Mesenchymal stem cell (in vitro differentiated cells and primary cell): ENCODE data around the gene PARD3B.

Source experiments
- DNase-seq: peaks from one replicate; pipeline ENCODE4 v3.0.0-alpha.2; 2013
- H2AFZ ChIP-seq: one replicate; pipeline ENCODE4 v1.6.1; 2013; ENCODE audit warnings: low read depth, mild to moderate bottlenecking, control low read depth, inconsistent platforms, low read length, moderate library complexity
- H2AK5ac ChIP-seq: 2 replicates; pipeline ENCODE4 v1.6.1; 2013; ENCODE audit warnings: low read length, moderate library complexity, mild to moderate bottlenecking, inconsistent platforms; ENCODE audit not compliant: severe bottlenecking
- H2BK120ac ChIP-seq: one replicate; pipeline ENCODE4 v1.6.1; 2013; ENCODE audit warnings: low read depth, mild to moderate bottlenecking, inconsistent platforms, low read length, moderate library complexity
- H2BK12ac ChIP-seq, 2 experiments: one replicate each; pipeline ENCODE4 v1.6.1; 2013; ENCODE audit warnings: inconsistent platforms in 2 of 2, low read length in 2 of 2, mild to moderate bottlenecking in 2 of 2, moderate library complexity in 2 of 2, control low read depth in 1 of 2
- H2BK15ac ChIP-seq: one replicate; pipeline ENCODE4 v1.6.1; 2013; ENCODE audit warnings: mild to moderate bottlenecking, low read depth, inconsistent platforms; ENCODE audit not compliant: poor library complexity, severe bottlenecking
- H2BK5ac ChIP-seq: 2 replicates; pipeline ENCODE4 v1.6.1; 2013; ENCODE audit warnings: low read depth, mild to moderate bottlenecking, low read length, control low read depth, inconsistent platforms; ENCODE audit not compliant: poor library complexity, severe bottlenecking
- H3K14ac ChIP-seq, 2 experiments: one replicate each; pipeline ENCODE4 v1.6.1; 2013; ENCODE audit warnings: inconsistent platforms in 2 of 2, low read length in 2 of 2, control low read depth in 1 of 2, mild to moderate bottlenecking in 1 of 2, moderate library complexity in 1 of 2
- H3K18ac ChIP-seq, 2 experiments: one replicate each; pipeline ENCODE4 v1.6.1; 2013; ENCODE audit warnings: inconsistent platforms in 2 of 2, low read length in 2 of 2, control low read depth in 1 of 2, low read depth in 1 of 2, mild to moderate bottlenecking in 1 of 2
- H3K23ac ChIP-seq, 2 experiments: one replicate each; pipeline ENCODE4 v1.6.1; 2013; ENCODE audit warnings: inconsistent platforms in 2 of 2, low read length in 2 of 2, mild to moderate bottlenecking in 2 of 2, moderate library complexity in 2 of 2, control low read depth in 1 of 2
- H3K27ac ChIP-seq: 2 replicates; pipeline ENCODE4 v1.5.1; 2013; ENCODE audit warnings: mild to moderate bottlenecking, moderate library complexity, low read length, control low read depth, inconsistent platforms; ENCODE audit not compliant: poor library complexity, severe bottlenecking
- H3K27me3 ChIP-seq, 2 experiments: 2 replicates each; pipeline versions ENCODE4 v1.6.1 to v1.7.0; 2013; ENCODE audit warnings: low read length in 2 of 2, mild to moderate bottlenecking in 2 of 2, moderate library complexity in 2 of 2, control low read depth in 1 of 2, inconsistent platforms in 1 of 2; ENCODE audit not compliant: control insufficient read depth in 1 of 2, insufficient read depth in 1 of 2
- H3K36me3 ChIP-seq, 2 experiments: 2 replicates each; pipeline versions ENCODE4 v1.6.1 to v1.7.0; 2013; ENCODE audit warnings: low read length in 2 of 2, control low read depth in 1 of 2, inconsistent platforms in 1 of 2, low read depth in 1 of 2, mild to moderate bottlenecking in 1 of 2; ENCODE audit not compliant: insufficient read depth in 2 of 2, control insufficient read depth in 1 of 2
- H3K4ac ChIP-seq, 2 experiments: one replicate each; pipeline ENCODE4 v1.6.1; 2013; ENCODE audit warnings: inconsistent platforms in 2 of 2, low read length in 2 of 2, mild to moderate bottlenecking in 2 of 2, moderate library complexity in 2 of 2, control low read depth in 1 of 2, low read depth in 1 of 2
- H3K4me1 ChIP-seq: 2 replicates; pipeline ENCODE4 v1.6.1; 2013; ENCODE audit warnings: low read depth, low read length, control low read depth; ENCODE audit not compliant: control insufficient read depth, insufficient read depth
- H3K4me2 ChIP-seq: 2 replicates; pipeline ENCODE4 v1.6.1; 2013; ENCODE audit warnings: low read length, mild to moderate bottlenecking, inconsistent platforms; ENCODE audit not compliant: poor library complexity, severe bottlenecking
- H3K4me3 ChIP-seq, 2 experiments: 2 replicates each; pipeline versions ENCODE4 v1.5.1 to v1.7.0; 2013; ENCODE audit warnings: low read length in 2 of 2, mild to moderate bottlenecking in 2 of 2, control low read depth in 1 of 2, low read depth in 1 of 2; ENCODE audit not compliant: insufficient read depth in 1 of 2
- H3K79me1 ChIP-seq: replicated peaks from 2 replicates; pipeline ENCODE4 v1.6.1; 2013; ENCODE audit warnings: mild to moderate bottlenecking, control low read depth, low read length, inconsistent platforms; ENCODE audit not compliant: poor library complexity, severe bottlenecking
- H3K9ac ChIP-seq: 2 replicates; pipeline ENCODE4 v1.7.0; 2013; ENCODE audit warnings: mild to moderate bottlenecking, low read length, moderate library complexity
- H3K9me3 ChIP-seq: 2 replicates; pipeline ENCODE4 v1.7.0; 2013; ENCODE audit warnings: mild to moderate bottlenecking, low read length; ENCODE audit not compliant: control insufficient read depth
- H4K8ac ChIP-seq: one replicate; pipeline ENCODE4 v1.6.1; 2013; ENCODE audit warnings: inconsistent platforms, mild to moderate bottlenecking, low read length, moderate library complexity
- H4K91ac ChIP-seq: one replicate; pipeline ENCODE4 v1.6.1; 2013; ENCODE audit warnings: mild to moderate bottlenecking, low read length, inconsistent platforms
- WGBS: methylation state at CpG from one replicate; pipeline ENCODE4 v1.1.7; 2013; ENCODE audit warnings: mixed read lengths; 5-methylcytosine and 5-hydroxymethylcytosine counted together

Gene PARD3B

GRCh38 chr2:205117125-205117524 lies 571.9 kb downstream of the PARD3B start:
- Histone ChIP-seq H3K27me3 (no peaks in the 10 kb centered on the region), H3K23ac (no peak overlapping the region), H3K4me2 (no peak overlapping the region), H2BK5ac (no peak overlapping the region), H3K9ac (no peak overlapping the region), H3K4ac (no peak overlapping the region), H3K18ac (no peak overlapping the region), H3K36me3 (peaks cover 0 to 7% of the 10 kb centered on the region in 2 experiments), H3K4me3 (no peak overlapping the region), H3K27ac (no peak overlapping the region), H3K4me1 (peaks cover 4% of the 10 kb centered on the region), H2AFZ (no peak overlapping the region), H2BK12ac (no peak overlapping the region), H3K14ac (no peak overlapping the region), H4K8ac (no peak overlapping the region), H3K79me1 (no peaks in the 10 kb centered on the region), H4K91ac (no peak overlapping the region), H2BK120ac (no peak overlapping the region), H2AK5ac (no peak overlapping the region), H2BK15ac (no peak overlapping the region), H3K9me3 (no peaks in the 10 kb centered on the region)
- no peak for DNase-seq
- 88% methylated on average over 2 of the region's 2 CpGs for WGBS

GRCh38 chr2:205119136-205119535 lies 573.9 kb downstream of the PARD3B start:
- Histone ChIP-seq H3K14ac (no peak overlapping the region), H3K27ac (peak overlapping the region; percentile 73), H3K36me3 (peaks cover 0 to 1% of the 10 kb centered on the region in 2 experiments), H2BK15ac (no peak overlapping the region), H3K9ac (no peak overlapping the region), H3K27me3 (no peaks in the 10 kb centered on the region), H4K91ac (no peak overlapping the region), H3K9me3 (no peaks in the 10 kb centered on the region), H3K4me2 (no peak overlapping the region), H3K4ac (no peak overlapping the region), H3K18ac (no peak overlapping the region), H2BK5ac (no peak overlapping the region), H3K4me3 (no peak overlapping the region), H3K79me1 (no peaks in the 10 kb centered on the region), H2BK120ac (no peak overlapping the region), H4K8ac (no peak overlapping the region), H3K4me1 (peaks cover 4% of the 10 kb centered on the region), H3K23ac (no peak overlapping the region), H2AK5ac (no peak overlapping the region), H2BK12ac (no peak overlapping the region), H2AFZ (no peak overlapping the region)
- DNase-seq, result no peak
- 87% methylated on average over 9 of the region's 9 CpGs for WGBS

GRCh38 chr2:205128726-205129125 lies 583.5 kb downstream of the PARD3B start:
- H3K27me3 ChIP-seq, result no peaks in the 10 kb centered on the region
- no peak overlapping the region for H3K9ac ChIP-seq
- H3K4ac ChIP-seq, result no peak overlapping the region
- H3K4me3 ChIP-seq, result no peak overlapping the region
- H3K23ac ChIP-seq, result no peak overlapping the region
- no peak overlapping the region for H3K27ac ChIP-seq
- DNase-seq, result no peak
- H2BK15ac ChIP-seq, result no peak overlapping the region
- H3K18ac ChIP-seq, result no peak overlapping the region
- H2BK12ac ChIP-seq, result no peak overlapping the region
- peaks cover 0 to 16% of the 10 kb centered on the region in 2 experiments for H3K36me3 ChIP-seq
- no peak overlapping the region for H2AK5ac ChIP-seq
- no peaks in the 10 kb centered on the region for H3K79me1 ChIP-seq
- H4K8ac ChIP-seq, result no peak overlapping the region
- H2BK5ac ChIP-seq, result no peak overlapping the region
- no peak overlapping the region for H2BK120ac ChIP-seq
- H3K14ac ChIP-seq, result no peak overlapping the region
- H3K4me2 ChIP-seq, result no peak overlapping the region
- H3K4me1 ChIP-seq, result no peaks in the 10 kb centered on the region
- no peaks in the 10 kb centered on the region for H3K9me3 ChIP-seq
- H2AFZ ChIP-seq, result no peak overlapping the region
- H4K91ac ChIP-seq, result no peak overlapping the region

- peak; percentile 27 for DNase-seq
- H3K23ac ChIP-seq, result no peak overlapping the region
Observed at GRCh38 chr2:205129531-205129930, 584.3 kb downstream of the PARD3B start.

More at GRCh38 chr2:205129531-205129930, 584.3 kb downstream of the PARD3B start:
- Histone ChIP-seq H3K4me2 (no peak overlapping the region), H2BK5ac (no peak overlapping the region), H2AK5ac (no peak overlapping the region), H3K79me1 (no peaks in the 10 kb centered on the region), H2AFZ (no peak overlapping the region), H4K8ac (no peak overlapping the region), H2BK120ac (no peak overlapping the region), H3K4me3 (no peak overlapping the region), H3K27me3 (no peaks in the 10 kb centered on the region), H3K9ac (no peak overlapping the region), H2BK12ac (no peak overlapping the region), H3K36me3 (peaks cover 0 to 16% of the 10 kb centered on the region in 2 experiments), H3K9me3 (no peaks in the 10 kb centered on the region), H3K4me1 (no peaks in the 10 kb centered on the region), H2BK15ac (no peak overlapping the region), H3K14ac (no peak overlapping the region), H3K27ac (no peak overlapping the region), H4K91ac (no peak overlapping the region), H3K18ac (no peak overlapping the region), H3K4ac (no peak overlapping the region)
- 22% methylated on average over 5 of the region's 5 CpGs for WGBS
